ENCODE results near the gene CDC42. TPM values are rescaled to one million over a fixed set of nuclear protein-coding genes. Genes with fewer than 3 reads are reported as not detected.

The CDC42 gene
- total and polyA plus RNA-seq, 2 of the 13 experiments (the other 11 are each of a cell fraction or from before 2014, with no cell fraction given): 138 to 237 TPM

GRCh38 chr1:22053017-22053860 lies 730 bp downstream of the CDC42 start (continued):
- TF ChIP-seq CEBPZ (IDR thresholded peaks at IDR 0.05; ENCODE audit: low read length) (no peak), PAF1 (CRISPR knock-in tag; IDR thresholded peaks at IDR 0.05) (no peak), KMT2A (CRISPR knock-in tag; IDR thresholded peaks at IDR 0.05) (peak; percentile 49; the same call in 1 of the 2 replicates), AGO2 (optimal IDR thresholded peaks at IDR 0.05; ENCODE audit: low read depth, low read length) (peak; percentile 29), ZNF136 (CRISPR knock-in tag; IDR thresholded peaks at IDR 0.05; ENCODE audit: low read depth) (no peak)

GRCh38 chr1:22053861-22054770 lies 1.6 kb downstream of the CDC42 start:
- ChIA-PET POLR2A (interaction anchor here (2.0 to 3.8 kb wide), 4 partner anchors 12 to 716 kb away, joined by 5 to 42 read pairs (median 6); no protein-coding TSS in a partner anchor), CTCF (ENCODE audit: low intra/inter-chr PET ratio, low total read pairs) (no interaction called here)
- ATAC-seq (no peak), DNase-seq (ENCODE audit: low spot score) (no peak), FAIRE-seq (no peak)
- Histone ChIP-seq H3K27me3 (ENCODE audit: control insufficient read depth in 1 of 2, insufficient read depth in 2 of 2, low read length in 2 of 2) (no peaks in the 10 kb centered on the region; a peak in 1 of 5 replicates), H3K4me1 (ENCODE audit: insufficient read depth, low read length) (peaks cover 51% of the 10 kb centered on the region), H3K4me3 (replicated peaks in 1 of 3; ENCODE audit: insufficient read depth in 1 of 3, low read depth in 2 of 3, low read length in 3 of 3) (peak overlapping the region; percentile 81 to 90 (median 90)), H3K9ac (ENCODE audit: insufficient read depth, low read depth, low read length) (peak overlapping the region; percentile 91), H2AFZ (ENCODE audit: low read length) (no peak overlapping the region), H3K27ac (ENCODE audit: extremely low read length, insufficient read depth, low read length) (peak overlapping the region; percentile 87), H4K20me1 (ENCODE audit: insufficient read depth, low read length) (peaks cover 54% of the 10 kb centered on the region), H3K79me2 (ENCODE audit: insufficient read depth, low read length) (peaks cover 56% of the 10 kb centered on the region), H3K36me3 (replicated peaks in 1 of 2; ENCODE audit: control insufficient read depth in 1 of 2, insufficient read depth in 2 of 2, low read length in 2 of 2) (peaks cover 0 to 3% of the 10 kb centered on the region in 2 experiments; a peak in 1 of 5 replicates), H3K4me2 (ENCODE audit: low read depth, low read length) (peak overlapping the region; percentile 78), H3K9me3 (ENCODE audit: low read length) (no peaks in the 10 kb centered on the region)
- WGBS (ENCODE audit: low lambda C conversion rate): 25% methylated on average over 19 of the region's 19 CpGs
- in situ Hi-C loops (cut with HindIII; ENCODE audit: extremely low pct_ligation_motif_present, low pct_unique_long_range_greater_than_20kb): no loop called here
- TSS peak; percentile 66 for BruUV-seq (replicated peaks)
- intact Hi-C loops (cut with micrococcal nuclease; ENCODE audit: unreplicated experiment): no loop called here
- TF ChIP-seq CHD2 (IDR thresholded peaks at IDR 0.05; ENCODE audit: low read depth, low read length): no peak
- TF ChIP-seq SKI (IDR thresholded peaks at IDR 0.05; ENCODE audit: partially characterized antibody): no peak
- peak; percentile 28 for TF ChIP-seq FOXA3 (CRISPR knock-in tag; IDR thresholded peaks at IDR 0.05)
- TF ChIP-seq MIER3 (CRISPR knock-in tag; IDR thresholded peaks at IDR 0.05; ENCODE audit: borderline replicate concordance): no peak
- no peak for TF ChIP-seq HINFP (CRISPR knock-in tag; IDR thresholded peaks at IDR 0.05; ENCODE audit: low read depth)
- TF ChIP-seq MLLT10 (CRISPR knock-in tag; IDR thresholded peaks at IDR 0.05): no peak
- no peak for TF ChIP-seq SATB2 (CRISPR knock-in tag; IDR thresholded peaks at IDR 0.05)
- TF ChIP-seq POLR2A (IDR thresholded peaks at IDR 0.05; ENCODE audit: insufficient read depth in 1 of 2, low read depth in 2 of 2, low read length in 2 of 2): no peak
- no peak for TF ChIP-seq EEA1 (CRISPR knock-in tag; IDR thresholded peaks at IDR 0.05; ENCODE audit: borderline replicate concordance)
- no peak for TF ChIP-seq SRF (IDR thresholded peaks at IDR 0.05; ENCODE audit: low read depth, low read length)
- no peak for TF ChIP-seq NKX3-1 (CRISPR knock-in tag; IDR thresholded peaks at IDR 0.05)
- no peak for TF ChIP-seq WIZ (CRISPR knock-in tag; IDR thresholded peaks at IDR 0.05)
- TF ChIP-seq ZNF720 (CRISPR knock-in tag; IDR thresholded peaks at IDR 0.05): no peak

Measured in HepG2 (cell line).